ENCODE data around the gene PALLD.

GRCh38 chr4:168945291-168945690 is 448.4 kb downstream of the PALLD start:
- TF ChIP-seq CTCF (tag by site-specific recombination; IDR thresholded peaks at IDR 0.05) (no peak), MEIS1 (CRISPR knock-in tag; IDR thresholded peaks at IDR 0.05; ENCODE audit: borderline replicate concordance) (no peak)

All from HEK293 (cell line).